GM21825 (cell line): ENCODE measurements around the gene PTCD1.
"Not testable (repeated sequence)": the region's sequence is repeated elsewhere in the genome, so short reads cannot be mapped to it uniquely, and the experiment has no call there.

Experiments
- ATAC-seq: cut with Tn5 transposase; IDR thresholded peaks from one replicate; pipeline ENCODE4 v1.9.1; 2021; ENCODE audit warnings: mild to moderate bottlenecking, moderate library complexity; ENCODE audit not compliant: unreplicated experiment

The PTCD1 gene

GRCh38 chr7:99390941-99391602 is 47.5 kb downstream of the PTCD1 start:
- ATAC-seq = no peak

GRCh38 chr7:99389772-99390171 is 48.8 kb downstream of the PTCD1 start:
- ATAC-seq = no peak

DNA sequence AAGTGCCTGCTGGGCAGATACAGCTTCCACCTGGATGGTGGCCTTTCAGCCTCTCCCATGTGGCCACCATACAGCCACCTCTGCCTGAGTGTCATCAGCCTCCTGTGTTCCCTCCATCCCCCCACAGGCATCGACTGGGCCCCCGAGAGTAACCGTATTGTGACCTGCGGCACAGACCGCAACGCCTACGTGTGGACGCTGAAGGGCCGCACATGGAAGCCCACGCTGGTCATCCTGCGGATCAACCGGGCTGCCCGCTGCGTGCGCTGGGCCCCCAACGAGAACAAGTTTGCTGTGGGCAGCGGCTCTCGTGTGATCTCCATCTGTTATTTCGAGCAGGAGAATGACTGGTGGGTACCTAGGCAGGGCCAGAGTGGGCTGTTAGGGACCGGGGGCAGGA is 50.7 kb downstream of the PTCD1 start:
- no peak for ATAC-seq

DNA sequence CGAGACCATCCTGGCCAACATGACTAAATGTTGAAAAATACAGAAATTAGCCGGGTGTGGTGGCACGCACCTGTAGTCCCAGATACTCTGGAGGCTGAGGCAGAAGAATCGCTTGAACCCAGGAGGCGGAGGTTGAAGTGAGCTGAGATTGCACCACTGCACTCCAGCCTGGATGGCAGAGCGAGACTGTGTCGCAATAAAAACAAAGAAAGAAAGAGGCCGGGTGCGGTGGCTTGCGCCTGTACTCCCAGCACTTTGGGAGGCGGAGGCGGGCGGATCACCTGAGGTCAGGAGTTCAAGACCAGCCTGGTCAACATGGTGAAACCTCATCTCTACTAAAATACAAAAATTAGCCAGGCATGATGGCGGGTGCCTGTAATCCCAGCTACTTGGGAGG is 51.4 kb downstream of the PTCD1 start:
- ATAC-seq = not testable (repeated sequence)

GRCh38 chr7:99386584-99387238 is 51.9 kb downstream of the PTCD1 start:
- ATAC-seq = no peak

DNA sequence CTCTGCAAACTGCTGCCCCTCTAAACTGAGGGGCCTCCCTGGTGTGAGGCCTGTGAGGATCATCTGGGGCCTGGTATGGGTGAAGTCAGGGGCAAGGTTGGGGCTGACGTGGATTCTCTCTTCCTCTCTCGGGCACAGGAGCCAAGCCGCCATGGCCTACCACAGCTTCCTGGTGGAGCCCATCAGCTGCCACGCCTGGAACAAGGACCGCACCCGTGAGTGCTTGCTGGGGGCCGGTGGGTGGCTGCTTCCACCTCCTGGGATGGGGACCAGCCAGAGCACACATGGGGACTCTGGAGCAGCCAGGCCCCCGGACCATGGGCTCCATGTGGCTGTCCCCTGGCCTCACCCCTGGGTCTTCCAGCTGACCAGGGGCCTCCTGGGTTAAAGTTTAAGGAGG is 53.0 kb downstream of the PTCD1 start:
- no peak for ATAC-seq

- ATAC-seq = no peak
These were observed 54.1 kb downstream of the PTCD1 start for GRCh38 chr7:99384523-99384922.

- no peak for ATAC-seq
These were observed 54.7 kb downstream of the PTCD1 start for GRCh38 chr7:99383791-99384370.

- no peak for ATAC-seq
These were observed 55.4 kb downstream of the PTCD1 start for GRCh38 chr7:99383203-99383602.

DNA sequence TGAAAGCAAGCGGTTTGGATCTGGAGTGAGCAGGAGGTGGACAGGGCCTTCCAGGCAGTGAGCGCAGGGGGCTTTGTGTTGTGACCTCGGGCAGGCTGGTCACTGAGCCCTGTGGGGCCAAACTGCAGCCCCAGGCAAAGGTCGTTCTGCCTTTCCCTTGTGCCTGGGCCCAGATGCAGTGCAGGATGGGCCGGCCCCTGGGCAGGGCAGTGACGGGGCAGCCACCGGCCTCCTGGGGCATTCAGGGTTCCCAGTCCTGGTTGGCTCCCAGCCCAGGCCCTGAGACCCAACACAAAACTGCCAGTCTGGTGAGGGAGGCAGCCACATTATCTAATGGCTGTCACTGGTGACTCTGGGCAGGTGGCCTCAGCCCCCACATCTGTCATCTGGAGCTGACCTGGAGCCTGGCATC is 56.9 kb downstream of the PTCD1 start:
- ATAC-seq = no peak

GRCh38 chr7:99380823-99381663 is 57.6 kb downstream of the PTCD1 start:
- ATAC-seq = peak; percentile 74

DNA sequence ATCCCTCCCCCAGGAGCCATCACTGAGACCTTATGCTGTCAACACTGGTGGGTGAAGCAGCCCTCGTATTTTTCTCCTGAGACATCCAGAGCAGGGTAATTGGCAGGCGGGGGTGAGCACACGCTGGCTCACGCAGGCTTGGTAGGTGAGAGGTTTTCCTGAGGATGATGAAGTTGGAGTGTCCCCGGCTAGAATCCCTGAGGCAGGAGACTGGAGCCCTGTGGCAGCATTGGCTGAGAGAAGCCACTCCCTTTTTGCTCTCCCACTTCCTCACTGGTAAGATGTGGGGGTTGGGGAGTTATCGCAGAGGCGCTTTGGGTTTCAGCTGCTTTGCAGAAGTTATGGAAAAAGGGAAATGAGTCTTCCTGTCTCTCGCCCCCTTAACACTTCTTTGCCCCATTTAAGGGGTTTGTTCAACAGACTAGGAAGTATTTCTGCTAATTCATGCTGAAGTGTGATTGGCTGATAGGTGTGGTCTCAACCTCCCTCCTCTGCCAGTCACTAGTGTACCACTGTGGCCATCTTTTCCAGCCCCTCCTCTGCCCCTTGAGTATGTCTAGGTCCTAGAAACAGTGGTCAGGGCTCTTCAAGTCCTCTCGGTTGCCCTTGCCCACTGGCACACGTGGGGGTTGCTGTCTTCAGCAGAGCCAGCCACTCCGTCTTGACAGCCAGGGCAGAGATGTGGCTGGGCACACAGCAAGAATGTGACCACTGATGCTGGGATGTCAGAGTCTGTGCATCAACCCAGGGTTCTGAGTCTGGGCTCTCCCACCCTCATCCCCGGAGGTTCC is 58.4 kb downstream of the PTCD1 start:
- ATAC-seq = peak; percentile 42

DNA sequence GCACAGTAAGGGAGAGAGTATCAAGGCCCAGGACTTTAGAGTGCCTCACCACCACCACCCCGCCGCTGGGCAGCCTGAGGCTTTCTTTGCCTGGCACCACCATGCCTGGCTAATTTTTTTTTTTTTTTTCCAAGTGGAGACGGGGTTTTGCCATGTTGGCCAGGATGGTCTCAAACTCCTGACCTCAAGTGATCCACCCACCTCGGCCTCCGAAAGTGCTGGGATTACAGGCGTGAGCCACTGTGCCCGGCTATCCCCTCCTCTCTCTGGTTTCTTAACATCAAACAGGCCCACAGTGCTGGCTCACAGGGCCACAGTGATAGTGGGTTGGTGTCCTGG is 58.9 kb downstream of the PTCD1 start:
- not testable (repeated sequence) for ATAC-seq

DNA sequence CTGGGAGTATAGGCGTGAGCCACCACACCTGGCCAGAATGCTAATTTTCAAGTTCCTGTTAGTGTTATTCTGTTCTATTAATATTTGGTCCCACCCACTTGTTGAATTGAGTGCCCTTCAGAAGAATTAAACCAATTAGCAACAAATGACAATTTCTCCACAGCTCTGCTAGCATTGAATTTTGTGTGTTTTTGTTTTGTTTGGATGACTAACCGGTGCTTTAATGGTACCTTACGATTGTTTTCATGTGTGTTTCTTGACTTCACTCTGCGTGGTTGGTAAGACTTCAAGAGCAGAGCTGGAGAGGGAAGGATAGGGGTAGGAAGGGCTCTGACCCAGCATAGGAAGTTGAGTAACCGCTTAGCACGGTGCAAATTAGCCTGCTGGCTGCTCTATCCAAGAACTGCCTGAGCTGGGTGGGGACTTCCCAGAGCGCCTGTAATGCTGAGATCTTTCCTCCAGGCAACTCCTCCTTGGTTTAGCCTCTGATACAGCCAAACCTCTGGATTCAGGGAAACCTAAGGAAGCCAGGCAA is 59.5 kb downstream of the PTCD1 start:
- ATAC-seq = no peak

GRCh38 chr7:99375070-99375807 is 63.4 kb downstream of the PTCD1 start:
- ATAC-seq = peak; percentile 39

DNA sequence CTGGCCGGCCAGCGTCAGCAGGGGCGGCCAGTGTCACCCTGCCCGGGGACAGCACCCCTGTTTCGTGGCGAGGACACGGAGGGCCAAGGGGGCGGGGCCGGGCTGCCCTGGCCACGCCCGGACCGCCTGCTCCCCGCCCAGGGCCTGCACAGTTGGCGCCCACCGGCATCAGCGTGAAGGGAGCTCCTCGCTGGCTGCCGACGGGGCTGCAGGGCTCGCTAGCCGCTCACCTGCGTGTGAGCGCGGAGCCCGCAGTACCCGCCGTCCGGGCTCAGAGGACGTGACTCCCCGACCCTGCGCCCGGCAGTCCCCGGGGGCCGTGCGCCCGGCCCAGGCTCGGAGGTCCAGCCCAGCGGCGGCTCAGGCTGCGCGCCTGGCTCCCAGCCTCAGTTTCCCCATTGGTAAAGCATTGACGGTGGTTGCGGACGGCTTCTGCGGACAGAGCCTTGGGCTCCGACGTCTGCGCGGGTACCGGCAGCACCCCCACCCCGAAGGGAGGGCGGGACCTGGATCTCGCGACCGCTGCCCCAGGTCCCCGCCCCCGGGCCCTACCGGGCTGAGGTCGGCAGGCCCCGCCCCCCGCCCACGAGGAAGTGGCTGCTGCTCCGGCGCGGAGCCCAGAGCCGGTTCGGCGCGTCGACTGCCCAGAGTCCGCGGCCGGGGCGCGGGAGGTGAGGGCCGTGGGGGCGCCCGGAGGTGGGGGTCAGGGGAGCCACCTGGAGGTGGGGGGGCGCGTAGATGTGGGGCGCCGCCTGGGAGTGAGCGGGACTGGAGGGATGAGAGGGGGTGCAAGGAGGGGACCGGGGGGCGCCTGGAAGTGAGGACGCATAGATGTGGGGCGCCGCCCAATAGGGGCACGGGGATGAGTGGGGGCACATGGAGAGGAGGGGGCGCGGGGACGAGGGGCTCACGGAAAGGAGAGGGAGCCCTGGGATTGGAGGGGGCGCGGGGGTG is 64.2 kb downstream of the PTCD1 start, which contains the start of gene ARPC1B:
Gene ARPC1B (plus strand): TSS at position 620 of the 954 bp plus-strand sequence. CDS start 10,985 bp downstream, outside the sequence.
- ATAC-seq = peak; percentile 48

DNA sequence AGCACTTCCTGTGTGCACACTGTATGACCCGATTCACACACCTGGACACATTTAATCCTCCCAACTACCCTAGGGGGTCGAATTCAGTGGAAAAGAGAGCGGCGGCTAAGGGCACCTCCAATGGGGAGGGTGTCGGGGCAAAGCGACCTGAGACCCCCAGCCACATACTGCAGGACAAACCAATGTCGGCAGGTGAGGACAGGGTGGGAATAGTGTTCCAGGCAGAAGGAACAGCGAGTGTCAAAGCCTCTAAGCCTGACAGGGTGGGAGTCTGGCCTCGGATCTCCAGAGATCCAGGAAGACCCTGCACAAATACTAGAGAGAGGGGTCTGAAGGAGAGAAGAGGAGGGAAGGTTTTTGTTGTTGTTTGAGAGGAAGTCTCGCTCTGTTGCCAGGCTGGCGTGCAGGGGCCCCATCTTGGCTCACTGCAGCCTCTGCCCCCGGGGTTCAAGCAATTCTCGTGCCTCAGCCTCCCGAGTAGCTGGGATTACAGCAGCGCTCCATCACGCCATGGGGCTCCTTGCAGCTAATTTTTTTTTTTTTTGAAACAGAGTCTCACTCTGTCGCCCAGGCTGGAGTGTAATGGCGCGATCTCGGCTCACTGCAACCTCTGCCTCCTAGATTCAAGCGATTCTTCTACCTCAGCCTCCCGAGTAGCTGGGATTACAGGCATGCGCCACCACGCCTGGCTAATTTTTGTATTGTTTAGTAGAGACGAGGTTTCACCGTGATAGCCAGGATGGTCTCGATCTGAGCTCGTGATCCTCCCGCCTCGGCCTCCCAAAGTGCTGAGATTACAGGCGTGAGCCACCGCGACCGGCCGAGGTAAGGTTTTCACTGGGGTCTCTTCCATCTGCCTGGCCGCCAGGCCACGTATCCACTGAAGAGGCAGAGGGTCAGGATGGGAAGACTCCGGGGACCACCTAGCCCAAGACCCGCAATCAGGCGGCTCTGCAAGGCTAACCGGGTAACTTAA is 65.2 kb downstream of the PTCD1 start:
- ATAC-seq = no peak
